Cardiac muscle cell (in vitro differentiated cells and primary cell): ENCODE measurements around the gene SYNDIG1L. TPM values are rescaled to one million over a fixed set of nuclear protein-coding genes. Genes with fewer than 3 reads are reported as not detected.
"Not testable (repeated sequence)": the region's sequence is repeated elsewhere in the genome, so short reads cannot be mapped to it uniquely, and the experiment has no call there.

ENCODE experiments used
- DNase-seq, 2 donors: peaks; one replicate each; pipeline versions ENCODE4 v3.0.0 to v3.0.0-alpha.2; 2010 to 2017; ENCODE audit warnings: low read depth in 1 of 2, low spot score in 1 of 2
- H3K27ac ChIP-seq: fragments of 200-600 bp; sonication (generic); 2 replicates; pipeline ENCODE4 v1.5.1; 2016
- H3K27me3 ChIP-seq: fragments of 200-600 bp; sonication (generic); 2 replicates; pipeline ENCODE4 v1.6.0; 2016; ENCODE audit warnings: control low read depth
- H3K36me3 ChIP-seq: fragments of 200-600 bp; sonication (generic); 2 replicates; pipeline ENCODE4 v1.5.1; 2016; ENCODE audit warnings: control low read depth
- H3K4me1 ChIP-seq: fragments of 200-600 bp; sonication (generic); 2 replicates; pipeline ENCODE4 v1.8.1; 2017; ENCODE audit warnings: low read depth, mild to moderate bottlenecking, mixed run types
- H3K4me3 ChIP-seq: fragments of 200-600 bp; sonication (generic); 2 replicates; pipeline ENCODE4 v1.5.1; 2016; ENCODE audit warnings: mild to moderate bottlenecking
- H3K9me3 ChIP-seq: fragments of 200-600 bp; sonication (generic); 2 replicates; pipeline ENCODE4 v1.5.1; 2017; ENCODE audit warnings: low read depth, mild to moderate bottlenecking, control low read depth
- polyA plus RNA-seq: library from polyadenylated mRNA; unstranded; fragments of >200 nt; fragmentation: Nextera tagmentation; extraction: Ambion mirVana; gene quantifications from 2 replicates; pipeline ENCODE4 v1.2.1, GENCODE V29; 2016
- total RNA-seq: library from RNA; depleted of rRNA; stranded (reverse); fragments of >200 nt; gene quantifications from 2 replicates; pipeline ENCODE4 v1.2.3, GENCODE V29; 2016
- TF ChIP-seq, protein P1 (sequence below): IDR thresholded peaks from 2 replicates; pipeline ENCODE4 v1.5.1; 2012; ENCODE audit warnings: low read depth, mild to moderate bottlenecking, low read length

Gene SYNDIG1L
- total and polyA plus RNA-seq, 2 experiments from 2014 or later, result 0.39 TPM; not detected in 1

DNA sequence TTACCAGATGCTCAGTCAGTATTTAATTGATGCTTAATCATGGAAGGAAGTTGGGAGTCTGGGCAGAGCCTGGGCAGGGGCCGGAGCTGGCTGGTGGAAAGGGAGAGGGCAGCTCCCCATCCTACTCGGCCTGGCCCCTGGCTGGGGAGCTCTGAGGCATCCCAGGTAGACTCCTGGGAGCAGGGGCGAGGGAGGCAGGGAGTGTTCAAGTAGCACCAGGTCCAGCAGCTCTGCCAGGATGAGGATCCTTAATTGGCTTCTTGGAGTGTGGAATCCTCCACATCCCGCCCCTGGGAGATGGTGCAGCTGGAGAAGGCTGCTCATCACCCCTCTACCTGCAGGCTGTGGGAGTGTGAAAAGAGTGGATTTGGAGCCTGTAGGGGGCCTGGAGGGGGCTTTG, 30.9 kb downstream of the SYNDIG1L start:
- no peaks in the 10 kb centered on the region for H3K9me3 ChIP-seq
- H3K27me3 ChIP-seq, result no peaks in the 10 kb centered on the region
- H3K4me3 ChIP-seq, result no peak overlapping the region
- no peaks in the 10 kb centered on the region for H3K4me1 ChIP-seq
- no peak overlapping the region for H3K27ac ChIP-seq
- TF ChIP-seq, protein P1, sequence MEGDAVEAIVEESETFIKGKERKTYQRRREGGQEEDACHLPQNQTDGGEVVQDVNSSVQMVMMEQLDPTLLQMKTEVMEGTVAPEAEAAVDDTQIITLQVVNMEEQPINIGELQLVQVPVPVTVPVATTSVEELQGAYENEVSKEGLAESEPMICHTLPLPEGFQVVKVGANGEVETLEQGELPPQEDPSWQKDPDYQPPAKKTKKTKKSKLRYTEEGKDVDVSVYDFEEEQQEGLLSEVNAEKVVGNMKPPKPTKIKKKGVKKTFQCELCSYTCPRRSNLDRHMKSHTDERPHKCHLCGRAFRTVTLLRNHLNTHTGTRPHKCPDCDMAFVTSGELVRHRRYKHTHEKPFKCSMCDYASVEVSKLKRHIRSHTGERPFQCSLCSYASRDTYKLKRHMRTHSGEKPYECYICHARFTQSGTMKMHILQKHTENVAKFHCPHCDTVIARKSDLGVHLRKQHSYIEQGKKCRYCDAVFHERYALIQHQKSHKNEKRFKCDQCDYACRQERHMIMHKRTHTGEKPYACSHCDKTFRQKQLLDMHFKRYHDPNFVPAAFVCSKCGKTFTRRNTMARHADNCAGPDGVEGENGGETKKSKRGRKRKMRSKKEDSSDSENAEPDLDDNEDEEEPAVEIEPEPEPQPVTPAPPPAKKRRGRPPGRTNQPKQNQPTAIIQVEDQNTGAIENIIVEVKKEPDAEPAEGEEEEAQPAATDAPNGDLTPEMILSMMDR, result no peak
- no peaks in the 10 kb centered on the region for H3K36me3 ChIP-seq
- DNase-seq, result no peak

DNA sequence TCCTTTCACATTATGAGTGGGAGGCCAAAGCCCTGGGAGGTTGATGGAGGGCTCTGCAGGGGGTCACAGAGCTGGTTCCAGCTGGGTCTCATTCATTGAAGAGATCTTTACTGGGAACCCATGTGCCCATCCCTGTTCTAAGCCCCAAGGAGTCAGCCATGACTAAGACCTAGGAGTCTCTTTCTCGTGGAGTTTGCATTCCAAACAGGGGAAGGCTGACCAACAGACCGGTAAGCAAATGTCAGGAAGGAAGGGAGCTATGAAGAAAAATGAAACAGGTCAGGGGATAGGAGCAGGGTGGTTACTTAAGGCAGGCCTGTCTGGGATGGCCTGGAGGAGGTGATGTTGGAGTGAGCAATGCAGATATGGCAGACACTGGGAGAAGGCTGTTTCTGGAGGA, 31.5 kb downstream of the SYNDIG1L start:
- DNase-seq, result no peak
- no peaks in the 10 kb centered on the region for H3K4me1 ChIP-seq
- no peaks in the 10 kb centered on the region for H3K9me3 ChIP-seq
- TF ChIP-seq, protein P1, result no peak
- no peak overlapping the region for H3K4me3 ChIP-seq
- H3K36me3 ChIP-seq, result no peaks in the 10 kb centered on the region
- H3K27me3 ChIP-seq, result no peaks in the 10 kb centered on the region
- no peak overlapping the region for H3K27ac ChIP-seq

DNA sequence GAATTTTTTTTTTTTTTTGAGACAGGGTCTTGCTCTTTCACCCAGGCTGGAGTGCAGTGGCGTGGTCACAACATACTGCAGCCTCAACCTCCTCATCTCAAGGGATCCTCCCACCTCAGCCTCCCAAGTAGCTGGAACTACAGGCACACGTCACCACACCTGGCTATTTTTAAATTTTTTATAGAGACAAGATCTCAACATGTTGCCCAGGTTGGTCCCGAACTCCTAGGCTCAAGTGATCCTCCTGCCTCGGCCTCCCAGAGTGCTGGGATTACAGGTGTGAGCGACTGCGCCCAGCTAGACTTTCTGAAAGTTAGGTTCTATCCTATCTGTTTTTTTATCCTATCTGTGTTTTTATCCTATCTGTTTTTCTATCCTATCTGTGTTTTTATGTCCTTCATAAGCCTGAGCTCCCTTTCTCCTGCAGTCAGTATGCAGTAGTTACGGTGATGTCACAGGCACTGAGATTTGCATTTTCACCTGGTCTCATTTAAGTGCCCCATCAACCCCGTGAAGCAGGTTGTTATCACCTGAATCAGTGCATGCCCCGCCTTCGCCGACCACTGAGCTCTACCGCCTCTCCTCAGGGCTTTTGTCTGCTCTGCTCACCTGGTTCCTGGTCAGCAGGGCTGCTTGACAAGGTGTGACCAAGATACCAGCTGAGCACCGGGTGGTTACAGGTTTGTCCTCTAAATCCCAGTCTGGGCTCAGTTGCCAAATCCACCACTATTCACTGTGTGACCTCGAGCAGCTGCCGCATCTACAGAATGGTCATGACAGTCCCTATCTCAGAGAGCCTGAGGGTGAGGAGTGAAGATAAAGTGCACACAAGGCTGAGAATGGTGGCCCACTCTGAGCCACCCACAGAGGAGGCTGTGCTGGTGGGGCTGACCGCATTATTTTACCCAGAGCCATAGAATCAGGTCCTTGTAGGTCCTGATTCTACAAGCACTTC, 33.1 kb downstream of the SYNDIG1L start:
- Histone ChIP-seq H3K36me3 (no peaks in the 10 kb centered on the region), H3K27me3 (no peaks in the 10 kb centered on the region), H3K9me3 (no peaks in the 10 kb centered on the region), H3K27ac (no peak overlapping the region), H3K4me3 (no peak overlapping the region), H3K4me1 (no peaks in the 10 kb centered on the region)
- TF ChIP-seq, protein P1, result no peak
- DNase-seq, result no peak

DNA sequence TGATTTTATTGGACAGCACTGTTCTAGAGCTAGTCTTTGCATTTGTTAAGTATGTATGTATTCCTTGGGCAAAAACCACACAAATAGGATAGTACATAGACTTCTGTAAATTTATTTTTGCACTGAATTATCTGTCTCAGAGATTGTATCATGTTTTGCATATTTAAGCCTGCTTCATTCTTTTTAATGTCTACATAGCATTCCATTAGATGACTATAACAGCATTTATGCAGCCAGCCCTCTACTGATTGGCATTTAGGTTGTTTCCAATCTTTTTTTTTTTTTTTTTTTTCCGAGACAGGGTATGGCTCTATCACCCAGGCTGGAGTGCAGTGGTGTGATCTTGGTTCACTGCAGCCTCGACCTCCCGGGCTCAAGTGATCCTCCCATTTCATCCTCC, 34.5 kb downstream of the SYNDIG1L start:
- TF ChIP-seq, protein P1, result no peak
- H3K27me3 ChIP-seq, result no peaks in the 10 kb centered on the region

DNA sequence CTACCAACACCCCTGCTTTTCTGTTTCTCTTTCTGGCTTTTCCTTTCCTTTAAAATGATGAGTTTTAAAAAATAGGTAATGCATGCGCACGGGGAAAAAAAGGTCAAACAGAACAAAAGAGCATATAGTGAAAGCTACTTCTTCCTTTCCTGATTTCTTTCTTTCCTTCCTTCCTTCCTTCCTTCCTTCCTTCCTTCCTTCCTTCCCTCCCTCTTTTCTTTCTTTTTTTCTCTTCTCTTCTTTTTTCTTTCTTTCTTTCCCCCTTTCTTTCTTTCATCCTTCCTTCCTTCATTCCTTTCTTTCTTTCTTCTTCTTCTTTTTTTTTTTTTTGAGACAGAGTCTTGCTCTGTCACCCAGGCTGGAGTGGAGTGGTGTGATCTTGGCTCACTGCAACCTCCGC, 35.5 kb downstream of the SYNDIG1L start:
- not testable (repeated sequence) for DNase-seq, H3K36me3 ChIP-seq, H3K9me3 ChIP-seq, H3K4me1 ChIP-seq, H3K27me3 ChIP-seq, H3K27ac ChIP-seq, H3K4me3 ChIP-seq

More for the DNA sequence above, 34.5 kb downstream of the SYNDIG1L start:
- Histone ChIP-seq H3K27ac (no peak overlapping the region), H3K9me3 (no peaks in the 10 kb centered on the region), H3K4me1 (no peaks in the 10 kb centered on the region), H3K4me3 (no peak overlapping the region), H3K36me3 (no peaks in the 10 kb centered on the region)
- no peak for DNase-seq

DNA sequence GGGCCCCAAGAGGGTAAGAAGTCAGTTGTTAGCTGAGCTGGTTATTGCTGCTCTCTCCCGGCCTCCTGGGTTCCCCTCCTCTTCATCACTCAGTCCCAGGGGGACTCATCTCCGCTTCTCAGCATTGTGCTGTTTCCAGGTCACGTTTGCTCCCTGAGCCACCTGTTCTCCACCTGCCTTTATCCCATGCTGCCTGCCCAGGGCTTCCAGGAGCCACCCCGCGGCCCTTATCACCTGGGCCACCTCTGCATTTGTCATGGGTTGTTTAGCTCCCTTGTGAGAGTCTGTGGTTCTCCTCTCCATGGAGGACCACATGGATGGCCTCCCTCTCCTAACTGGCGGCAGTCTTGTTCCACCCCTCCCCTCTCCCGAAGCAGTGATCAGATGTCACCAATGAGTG, 36.0 kb downstream of the SYNDIG1L start:
- Histone ChIP-seq H3K4me3 (no peak overlapping the region), H3K36me3 (no peaks in the 10 kb centered on the region), H3K9me3 (no peaks in the 10 kb centered on the region), H3K4me1 (no peaks in the 10 kb centered on the region), H3K27ac (no peak overlapping the region), H3K27me3 (no peaks in the 10 kb centered on the region)
- DNase-seq, result no peak
- TF ChIP-seq, protein P1, result no peak
